GM12878 (cell line): ENCODE measurements around the gene IRF9. TPM values are rescaled to one million over a fixed set of nuclear protein-coding genes. Genes with fewer than 3 reads are reported as not detected.

Experiments used
- ATAC-seq: fragments of 200-7000 bp; cut with Tn5 transposase; 3 replicates; pipeline ENCODE4 v1.9.1; 2020; ENCODE audit warnings: mild to moderate bottlenecking, moderate library complexity
- BruUV-seq: library from RNA; stranded (reverse); fragments of 400-500 nt; replicated peaks from 2 replicates; lab custom pipeline; 2021; lab: Mats Ljungman, UMichigan
- CTCF ChIA-PET: fragments of 300-600 bp; sonication (Branson Sonifier 250); formaldehyde crosslinking; extraction: SDS; loops from one replicate; lab custom pipeline; 2021; ENCODE audit warnings: inconsistent platforms; lab: Yijun Ruan, JAX
- POLR2A ChIA-PET: fragments of 350-600 bp; formaldehyde crosslinking; extraction: SDS; loops from one replicate; lab custom pipeline; 2021; ENCODE audit warnings: inconsistent platforms; lab: Charles Lee
- RAD21 ChIA-PET: fragments of 300-600 bp; sonication (Branson Sonifier 250); formaldehyde crosslinking; loops from one replicate; lab custom pipeline; 2023; ENCODE audit warnings: antibody characterized with exemption; ENCODE audit not compliant: unreplicated experiment; lab: Charles Lee
- SMC1A ChIA-PET: fragments of 300-600 bp; sonication (Branson Sonifier 250); formaldehyde crosslinking; loops from one replicate; lab custom pipeline; 2023; ENCODE audit not compliant: unreplicated experiment, uncharacterized antibody; lab: Charles Lee
- DNase-seq: peaks from one replicate; pipeline ENCODE4 v3.0.0-alpha.2; 2011; ENCODE audit warnings: low read depth, low spot score
- FAIRE-seq: peaks from 3 replicates; lab custom pipeline; 2011; peaks lifted over from hg19 to GRCh38; lab: Jason Lieb, UNC
- H2AFZ ChIP-seq: 2 replicates; pipeline ENCODE4 v1.6.0; 2011; ENCODE audit warnings: low read depth, low read length, control low read depth; ENCODE audit not compliant: control insufficient read depth
- H3K27ac ChIP-seq: 2 replicates; pipeline ENCODE4 v1.5.1; 2011; ENCODE audit warnings: control low read depth; ENCODE audit not compliant: control insufficient read depth, insufficient read depth
- H3K27me3 ChIP-seq, 2 experiments: replicated peaks in 1 of 2; 2 replicates each; pipeline versions ENCODE4 v1.6.0 to v1.6.1; 2011; ENCODE audit warnings: low read length in 1 of 2; ENCODE audit not compliant: control insufficient read depth in 2 of 2, insufficient read depth in 2 of 2
- H3K36me3 ChIP-seq, 2 experiments: 2 replicates each; pipeline ENCODE4 v1.5.1; 2011; ENCODE audit warnings: low read length in 1 of 2; ENCODE audit not compliant: control insufficient read depth in 2 of 2, insufficient read depth in 2 of 2
- H3K4me1 ChIP-seq: 2 replicates; pipeline ENCODE4 v1.6.1; 2011; ENCODE audit warnings: mild to moderate bottlenecking, low read length, moderate library complexity, mixed read lengths; ENCODE audit not compliant: control insufficient read depth, insufficient read depth
- H3K4me2 ChIP-seq: 2 replicates; pipeline ENCODE4 v1.6.0; 2011; ENCODE audit warnings: control low read depth; ENCODE audit not compliant: control insufficient read depth, insufficient read depth
- H3K4me3 ChIP-seq: fragments of 200-600 bp; sonication (generic); 2 replicates; pipeline ENCODE4 v1.5.1; 2016
- H3K79me2 ChIP-seq: 2 replicates; pipeline ENCODE4 v1.6.0; 2011; ENCODE audit warnings: low read length; ENCODE audit not compliant: control insufficient read depth, insufficient read depth
- H3K9ac ChIP-seq: 2 replicates; pipeline ENCODE4 v1.8.0; 2011; ENCODE audit warnings: low read length, control low read depth, mixed read lengths; ENCODE audit not compliant: control insufficient read depth, insufficient read depth
- H3K9me3 ChIP-seq: replicated peaks from 3 replicates; pipeline ENCODE4 v1.5.1; 2011; ENCODE audit warnings: mild to moderate bottlenecking, low read length; ENCODE audit not compliant: control insufficient read depth, insufficient read depth
- H4K20me1 ChIP-seq: 2 replicates; pipeline ENCODE4 v1.6.0; 2011; ENCODE audit not compliant: control insufficient read depth, insufficient read depth
- CHD2 ChIP-seq: IDR thresholded peaks from 2 replicates; pipeline ENCODE4 v1.6.1; 2011; ENCODE audit warnings: low read depth, low read length, improper control_type of control experiment, borderline replicate concordance
- DPF2 ChIP-seq: fragments of 450-650 bp; IDR thresholded peaks from 2 replicates; pipeline ENCODE4 v1.6.1; 2017; ENCODE audit warnings: mild to moderate bottlenecking
- EED ChIP-seq: sonication (generic); IDR thresholded peaks from 2 replicates; pipeline ENCODE4 v1.6.1; 2016; ENCODE audit warnings: antibody characterized with exemption, low read depth
- FOXK2 ChIP-seq: fragments of 450-650 bp; IDR thresholded peaks from 2 replicates; pipeline ENCODE4 v1.6.1; 2017; ENCODE audit warnings: mild to moderate bottlenecking, moderate library complexity
- IKZF1 ChIP-seq: fragments of 450-650 bp; conservative IDR thresholded peaks from 2 replicates; pipeline ENCODE4 v1.6.1; 2017; ENCODE audit warnings: antibody characterized with exemption, mild to moderate bottlenecking
- IKZF2 ChIP-seq, 2 experiments: fragments of 450-650 bp; IDR thresholded peaks; 2 replicates each; pipeline ENCODE4 v1.6.1; 2017; ENCODE audit warnings: mild to moderate bottlenecking in 2 of 2, moderate library complexity in 2 of 2
- NFYB ChIP-seq: IDR thresholded peaks from 2 replicates; pipeline ENCODE4 v1.6.1; 2011; ENCODE audit warnings: low read depth, mild to moderate bottlenecking, low read length, improper control_type of control experiment, moderate library complexity; ENCODE audit not compliant: insufficient read depth
- NR2F1 ChIP-seq: fragments of 450-650 bp; conservative IDR thresholded peaks from 2 replicates; pipeline ENCODE4 v1.6.1; 2017; ENCODE audit warnings: mild to moderate bottlenecking
- PML ChIP-seq: IDR thresholded peaks from 2 replicates; pipeline ENCODE4 v1.6.1; 2012; ENCODE audit warnings: low read length, inconsistent platforms
- POLR2A ChIP-seq: IDR thresholded peaks from 2 replicates; pipeline ENCODE4 v1.6.1; 2011; ENCODE audit warnings: low read depth, mild to moderate bottlenecking, low read length
- RELB ChIP-seq: fragments of 450-650 bp; IDR thresholded peaks from 2 replicates; pipeline ENCODE4 v1.6.1; 2017; ENCODE audit warnings: low read depth, mild to moderate bottlenecking, moderate library complexity
- RUNX3 ChIP-seq: IDR thresholded peaks from 2 replicates; pipeline ENCODE4 v1.6.1; 2012; ENCODE audit warnings: low read length, inconsistent platforms
- SREBF1 ChIP-seq: IDR thresholded peaks from 2 replicates; pipeline ENCODE4 v1.6.1; 2012; ENCODE audit warnings: mild to moderate bottlenecking, low read length
- TARDBP ChIP-seq: IDR thresholded peaks from 2 replicates; pipeline ENCODE4 v1.6.1; 2016; ENCODE audit warnings: borderline replicate concordance
- WRNIP1 ChIP-seq: IDR thresholded peaks from 2 replicates; pipeline ENCODE4 v1.6.1; 2011; ENCODE audit warnings: low read depth, low read length, improper control_type of control experiment, borderline replicate concordance
- ZNF687 ChIP-seq: fragments of 450-650 bp; IDR thresholded peaks from 2 replicates; pipeline ENCODE4 v1.6.1; 2017; ENCODE audit warnings: mild to moderate bottlenecking, moderate library complexity
- WGBS: methylation state at CpG from one replicate; pipeline ENCODE4 v1.1.6; 2016; ENCODE audit warnings: low lambda C conversion rate; ENCODE audit not compliant: insufficient replicate concordance, insufficient coverage; ENCODE audit errors: missing lambda C conversion rate; 5-methylcytosine and 5-hydroxymethylcytosine counted together
- in situ Hi-C: fragments of 300-500 bp; cut with MboI; formaldehyde crosslinking; loops from 9 replicates; pipeline ENCODE4 v1.14.3; 2018; ENCODE audit warnings: mixed read lengths
- intact Hi-C: fragments of 100-400 bp; cut with micrococcal nuclease; formaldehyde crosslinking; loops from one replicate; pipeline ENCODE4 v1.14.2; 2022; ENCODE audit not compliant: unreplicated experiment
- polyA plus RNA-seq, 11 experiments: library from polyadenylated mRNA; depleted of rRNA in 4 of 11; unstranded in 6 of 11; stranded (reverse) in 5 of 11; fragments of >200 nt; fragmentation: Nextera tagmentation in 4 of 11; fragmentation: Illumina TruSeq in 1 of 11; extraction: Ambion mirVana in 4 of 11; extraction: Trizol in 1 of 11; gene quantifications; 1 replicate in 1 of 11; 2 replicates in 10 of 11; pipeline versions ENCODE4 v1.2.1 to v1.2.3, GENCODE V29; 2011 to 2016; ENCODE audit warnings: inconsistent platforms in 2 of 11, missing spikeins in 2 of 11, low read depth in 1 of 11
- total RNA-seq, 4 experiments: library from RNA; depleted of rRNA in 3 of 4; stranded (reverse); fragments of >200 nt in 3 of 4; fragmentation: Illumina TruSeq in 1 of 4; extraction: Trizol in 1 of 4; gene quantifications; 2 replicates each; pipeline versions ENCODE4 v1.2.1 to v1.2.3, GENCODE V29; 2013 to 2021

Gene IRF9
- total and polyA plus RNA-seq, 10 of the 15 experiments (the other 5 are each of a cell fraction or from before 2014, with no cell fraction given) = 47.6 to 234 (median 148) TPM

- H3K27ac ChIP-seq = peak overlapping the region; percentile 78
- ChIA-PET CTCF (interaction anchor here (0.7 to 2.0 kb wide), 6 partner anchors 9 to 186 kb away, joined by 3 to 9 read pairs (median 4); partner anchors contain the start of genes DCAF11, IRF9 and NRL), SMC1A (interaction anchor here (0.8 to 6.1 kb wide), 8 partner anchors 8 to 38 kb away, joined by 3 to 47 read pairs (median 6); partner anchors contain the start of genes DCAF11, IRF9, NRL and PSME1)
- H3K9me3 ChIP-seq = no peaks in the 10 kb centered on the region
- H3K4me1 ChIP-seq = peaks cover 25% of the 10 kb centered on the region
- no peaks in the 10 kb centered on the region for H3K27me3 ChIP-seq
- H2AFZ ChIP-seq = peak overlapping the region; percentile 59
- peak; percentile 65 for FAIRE-seq
- peak overlapping the region; percentile 46 for H3K4me2 ChIP-seq
- H3K79me2 ChIP-seq = no peaks in the 10 kb centered on the region
- TF ChIP-seq ZNF687 (peak; percentile 45), IKZF1 (peak; percentile 38; the same call in 1 of the 2 replicates), WRNIP1 (no peak), CHD2 (no peak), EED (0 out of 2 replicates have a peak, but pooled peaks have one; percentile 25), FOXK2 (no peak), RUNX3 (peak; percentile 36; the same call in 1 of the 2 replicates), PML (0 out of 2 replicates have a peak, but pooled peaks have one; percentile 22), POLR2A (peak; percentile 43; the same call in 1 of the 2 replicates), DPF2 (peak; percentile 33; the same call in 1 of the 2 replicates), IKZF2 (IDR thresholded peaks at IDR 0.05) (peak; percentile 56 to 64; a peak in 3 of 4 replicates), NFYB (0 out of 2 replicates have a peak, but pooled peaks have one; percentile 22), TARDBP (0 out of 2 replicates have a peak, but pooled peaks have one; percentile 39), SREBF1 (no peak), NR2F1 (0 out of 2 replicates have a peak, but pooled peaks have one; percentile 10), RELB (peak; percentile 58; the same call in 1 of the 2 replicates)
- TF ChIP-seq, all 136 proteins: peak for 12
- WGBS = 26% methylated on average over 9 of the region's 9 CpGs
- peak overlapping the region; percentile 46; the same call in 1 of the 2 replicates for H3K9ac ChIP-seq
- peaks cover 10 to 13% of the 10 kb centered on the region in 2 experiments for H3K36me3 ChIP-seq
- DNase-seq (no peak), ATAC-seq (peak; percentile 92)
- H4K20me1 ChIP-seq = no peaks in the 10 kb centered on the region
- RAD21 ChIA-PET = interaction anchor here (0.9 to 2.1 kb wide), 8 partner anchors 9 to 119 kb away, joined by 3 to 14 read pairs (median 3); partner anchors contain the start of genes DCAF11, IRF9, NRL and PSME1
- H3K4me3 ChIP-seq = no peak overlapping the region
- intact Hi-C loops (no loop called here), in situ Hi-C loops (loop anchor here (25.0 kb wide), 1 partner anchor 811 kb away; the partner anchor contains the start of genes BCL2L2, PABPN1 and PPP1R3E)
- no TSS peak for BruUV-seq
- POLR2A ChIA-PET = interaction anchor here (1.0 to 17.1 kb wide), 6 partner anchors 8 to 123 kb away, joined by 3 to 276 read pairs (median 8); partner anchors contain the start of genes DCAF11, EMC9, FITM1 and NRL
Measured at GRCh38 chr14:24123424-24124417, 37.3 kb upstream of the IRF9 start.
